Bronchial epithelial cell (primary cell): Measurements from ENCODE around the gene SRRT. TPM values are rescaled to one million over a fixed set of nuclear protein-coding genes. Genes with fewer than 3 reads are reported as not detected.
A peak's percentile ranks its signal among the peaks of the same experiment; 100 is the strongest.

ENCODE experiments used
- DNase-seq: peaks from one replicate; pipeline ENCODE4 v3.0.0-alpha.2; 2010; ENCODE audit warnings: low read depth
- FAIRE-seq: peaks from 2 replicates; lab custom pipeline; 2011; peaks lifted over from hg19 to GRCh38; lab: Jason Lieb, UNC
- H3K27me3 ChIP-seq: 2 replicates; pipeline ENCODE4 v1.5.1; 2011; ENCODE audit warnings: low read length; ENCODE audit not compliant: control insufficient read depth, insufficient read depth
- H3K36me3 ChIP-seq: 2 replicates; pipeline ENCODE4 v1.5.1; 2011; ENCODE audit warnings: low read length; ENCODE audit not compliant: control insufficient read depth, insufficient read depth
- H3K4me3 ChIP-seq: 2 replicates; pipeline ENCODE4 v1.5.1; 2011; ENCODE audit warnings: mild to moderate bottlenecking, low read depth, low read length, control low read depth
- CTCF ChIP-seq: IDR thresholded peaks from 2 replicates; pipeline ENCODE4 v1.5.1; 2011; ENCODE audit warnings: mild to moderate bottlenecking, moderate library complexity, low read length, control low read depth, inconsistent platforms; ENCODE audit not compliant: insufficient read depth, severe bottlenecking
- total RNA-seq: library from RNA; depleted of rRNA; stranded (reverse); fragments of >200 nt; gene quantifications from 2 replicates; pipeline ENCODE4 v1.2.1, GENCODE V29; 2014

SRRT gene
- total RNA-seq = 26.9 and 29.3 TPM in 2 replicates

- peak; percentile 42 for TF ChIP-seq CTCF
- DNase-seq (peak; percentile 88), FAIRE-seq (peak; percentile 18)
- Histone ChIP-seq H3K27me3 (no peaks in the 10 kb centered on the region), H3K36me3 (peaks cover 25% of the 10 kb centered on the region), H3K4me3 (peak within 1 kb of the TSS; percentile 87)
Observed at GRCh38 chr7:100874577-100875355, at the start of gene SRRT. Gene SRRT (plus strand): TSS chr7:100875103. CDS start chr7:100875591, 488 bp downstream.

- FAIRE-seq (no peak), DNase-seq (no peak)
- H3K36me3 ChIP-seq = peaks cover 22% of the 10 kb centered on the region
- TF ChIP-seq CTCF = no peak
- H3K4me3 ChIP-seq = peak overlapping the region; percentile 69
- H3K27me3 ChIP-seq = no peaks in the 10 kb centered on the region
Observed at GRCh38 chr7:100825215-100825671, 49.7 kb upstream of the SRRT start.

GRCh38 chr7:100825751-100826513 is 49.0 kb upstream of the SRRT start:
- H3K27me3 ChIP-seq = no peaks in the 10 kb centered on the region
- peak; percentile 19 for TF ChIP-seq CTCF
- H3K4me3 ChIP-seq = peak overlapping the region; percentile 69
- peaks cover 21% of the 10 kb centered on the region for H3K36me3 ChIP-seq
- peak; percentile 36 for DNase-seq
- FAIRE-seq = peak; percentile 58

- Histone ChIP-seq H3K36me3 (peaks cover 19% of the 10 kb centered on the region), H3K4me3 (peak overlapping the region; percentile 69), H3K27me3 (no peaks in the 10 kb centered on the region)
- TF ChIP-seq CTCF = no peak
- no peak for DNase-seq
- no peak for FAIRE-seq
Observed at GRCh38 chr7:100826514-100827329, 48.2 kb upstream of the SRRT start.

GRCh38 chr7:100827330-100828226 is 47.3 kb upstream of the SRRT start, which contains the start of gene EPHB4:
Gene EPHB4 (minus strand): TSS chr7:100827523. CDS start chr7:100827030, 493 bp downstream.
- TF ChIP-seq CTCF = no peak
- FAIRE-seq (no peak), DNase-seq (peak; percentile 68)
- Histone ChIP-seq H3K27me3 (no peaks in the 10 kb centered on the region), H3K36me3 (peaks cover 13% of the 10 kb centered on the region), H3K4me3 (peak within 1 kb of the TSS; percentile 69)
